OCI-LY3 (cell line): ENCODE results near the gene NXPH4.

Source experiments
- H2AFZ ChIP-seq: fragments of 200-600, 300-600 bp; shearing (Covaris generic); 2 replicates; pipeline ENCODE4 v1.6.0; 2014; ENCODE audit warnings: antibody characterized with exemption, low read depth, low read length
- H3K27ac ChIP-seq: fragments of 200-600, 300-600 bp; sonication (generic); 2 replicates; pipeline ENCODE4 v1.5.1; 2014; ENCODE audit warnings: mild to moderate bottlenecking, low read length, moderate library complexity, mixed read lengths
- H3K27me3 ChIP-seq: fragments of 200-600, 300-600 bp; sonication (generic); 2 replicates; pipeline ENCODE4 v1.6.1; 2014; ENCODE audit warnings: low read depth, low read length, mixed read lengths
- H3K36me3 ChIP-seq: fragments of 200-600, 300-600 bp; sonication (generic); replicated peaks from 2 replicates; pipeline ENCODE3; 2014; ENCODE audit warnings: low read depth, low read length, mixed read lengths
- H3K4me1 ChIP-seq: fragments of 300-600, 200-600 bp; sonication (generic); 2 replicates; pipeline ENCODE4 v1.6.1; 2014; ENCODE audit warnings: low read length, mixed read lengths
- H3K4me2 ChIP-seq: fragments of 200-600, 300-600 bp; sonication (generic); 2 replicates; pipeline ENCODE4 v1.6.1; 2014; ENCODE audit warnings: low read length, mixed read lengths
- H3K4me3 ChIP-seq: fragments of 300-600, 200-600 bp; sonication (generic); 2 replicates; pipeline ENCODE4 v1.5.1; 2014; ENCODE audit warnings: antibody characterized with exemption, mild to moderate bottlenecking, low read length, moderate library complexity
- H3K79me2 ChIP-seq: fragments of 300-600, 200-600 bp; shearing (Covaris generic); 2 replicates; pipeline ENCODE4 v1.6.1; 2014; ENCODE audit warnings: mild to moderate bottlenecking, low read length, mixed read lengths
- H3K9ac ChIP-seq: fragments of 300-600, 200-600 bp; shearing (Covaris generic); 2 replicates; pipeline ENCODE4 v1.6.0; 2014; ENCODE audit warnings: mild to moderate bottlenecking, low read length, moderate library complexity
- H3K9me3 ChIP-seq: fragments of 200-600, 300-600 bp; shearing (Covaris generic); 2 replicates; pipeline ENCODE4 v1.6.1; 2014; ENCODE audit warnings: low read length, mixed read lengths; ENCODE audit not compliant: insufficient read depth
- H4K20me1 ChIP-seq: fragments of 200-600, 300-600 bp; sonication (generic); 2 replicates; pipeline ENCODE4 v1.6.1; 2016; ENCODE audit warnings: low read length, mixed read lengths; ENCODE audit not compliant: insufficient read depth
- CTCF ChIP-seq: fragments of 200-600, 300-600 bp; sonication (generic); IDR thresholded peaks from 2 replicates; pipeline ENCODE4 v1.5.1; 2014; ENCODE audit warnings: antibody characterized with exemption, low read length, low read depth
- EZH2phosphoT487 ChIP-seq: fragments of 200-600 bp; shearing (Covaris generic); IDR thresholded peaks from 2 replicates; pipeline ENCODE4 v1.6.1; 2018; ENCODE audit warnings: antibody characterized with exemption, mixed run types, low read depth

Gene NXPH4

GRCh38 chr12:57180321-57180989 lies 36.1 kb upstream of the NXPH4 start:
- H3K36me3 ChIP-seq: no peaks in the 10 kb centered on the region
- H2AFZ ChIP-seq: no peak overlapping the region

GRCh38 chr12:57181072-57181471 lies 35.5 kb upstream of the NXPH4 start:
- Histone ChIP-seq H3K27ac (no peak overlapping the region), H3K9me3 (no peaks in the 10 kb centered on the region), H3K27me3 (peaks cover 6% of the 10 kb centered on the region), H3K4me3 (no peak overlapping the region), H3K9ac (no peak overlapping the region), H3K4me2 (no peak overlapping the region), H3K4me1 (peaks cover 5% of the 10 kb centered on the region), H4K20me1 (no peaks in the 10 kb centered on the region), H3K36me3 (no peaks in the 10 kb centered on the region), H3K79me2 (no peaks in the 10 kb centered on the region), H2AFZ (no peak overlapping the region)
- TF ChIP-seq EZH2phosphoT487: no peak
- TF ChIP-seq CTCF: no peak

More at GRCh38 chr12:57180321-57180989, 36.1 kb upstream of the NXPH4 start:
- Histone ChIP-seq H3K4me1 (peaks cover 5% of the 10 kb centered on the region), H3K27me3 (peaks cover 6% of the 10 kb centered on the region), H3K27ac (no peak overlapping the region), H3K79me2 (no peaks in the 10 kb centered on the region), H3K9ac (no peak overlapping the region), H3K9me3 (no peaks in the 10 kb centered on the region), H3K4me2 (no peak overlapping the region), H4K20me1 (no peaks in the 10 kb centered on the region), H3K4me3 (no peak overlapping the region)
- TF ChIP-seq CTCF (no peak), EZH2phosphoT487 (no peak)

DNA sequence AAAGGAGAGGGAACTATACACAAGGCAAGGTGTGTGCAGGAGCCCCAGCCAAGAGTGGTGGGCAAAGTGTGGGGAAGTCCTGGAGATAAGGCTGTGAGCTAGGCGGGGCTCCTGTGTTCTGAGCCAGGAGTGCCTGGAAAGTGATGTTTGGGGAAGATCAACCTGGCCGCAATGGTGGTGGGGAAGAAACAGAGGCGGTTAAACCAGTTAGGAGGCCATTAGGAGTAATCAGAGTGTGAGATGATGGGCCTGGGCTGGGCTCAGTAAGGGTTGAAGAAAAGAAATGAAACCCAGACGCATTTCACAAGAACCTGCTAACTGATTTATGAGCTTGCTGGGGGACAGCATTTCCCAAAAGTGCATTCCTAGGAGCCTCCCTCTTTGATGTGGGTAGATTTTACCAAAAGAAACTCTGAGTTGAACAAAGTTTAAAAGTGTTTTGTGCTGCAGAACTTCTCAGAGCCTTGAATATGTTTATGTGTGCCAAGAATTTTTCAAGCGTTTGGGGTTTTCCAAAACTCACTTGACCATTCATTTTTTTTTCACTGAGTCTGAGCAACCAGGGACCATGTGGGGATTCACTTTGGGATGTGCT lies 34.9 kb upstream of the NXPH4 start:
- no peak overlapping the region for H3K9ac ChIP-seq
- H3K4me2 ChIP-seq: no peak overlapping the region
- no peaks in the 10 kb centered on the region for H4K20me1 ChIP-seq
- TF ChIP-seq EZH2phosphoT487 (no peak), CTCF (no peak)
- no peaks in the 10 kb centered on the region for H3K36me3 ChIP-seq
- H3K4me1 ChIP-seq: peaks cover 5% of the 10 kb centered on the region
- no peaks in the 10 kb centered on the region for H3K79me2 ChIP-seq
- no peak overlapping the region for H2AFZ ChIP-seq
- no peak overlapping the region for H3K27ac ChIP-seq
- no peaks in the 10 kb centered on the region for H3K9me3 ChIP-seq
- peaks cover 6% of the 10 kb centered on the region for H3K27me3 ChIP-seq
- H3K4me3 ChIP-seq: no peak overlapping the region

- Histone ChIP-seq H3K27ac (no peak overlapping the region), H3K4me2 (peak overlapping the region; percentile 55), H4K20me1 (no peaks in the 10 kb centered on the region), H3K79me2 (no peaks in the 10 kb centered on the region), H3K9ac (no peak overlapping the region), H3K4me1 (peaks cover 5% of the 10 kb centered on the region), H2AFZ (no peak overlapping the region), H3K4me3 (peak overlapping the region; percentile 8; the same call in 1 of the 2 replicates), H3K36me3 (no peaks in the 10 kb centered on the region), H3K27me3 (peaks cover 6% of the 10 kb centered on the region), H3K9me3 (no peaks in the 10 kb centered on the region)
- no peak for TF ChIP-seq EZH2phosphoT487
- peak; percentile 87 for TF ChIP-seq CTCF
Measured at GRCh38 chr12:57182918-57183575, 33.5 kb upstream of the NXPH4 start.
